ENCODE results near the gene ZNF629. TPM values are rescaled to one million over a fixed set of nuclear protein-coding genes. Genes with fewer than 3 reads are reported as not detected.

Gene ZNF629
- total RNA-seq, 4 donors from 2014 or later: 12.3 to 16.5 (median 14.5) TPM

GRCh38 chr16:30793508-30794069 is 6.6 kb upstream of the ZNF629 start:
- no peaks in the 10 kb centered on the region for H3K4me1 ChIP-seq
- no peak overlapping the region for H3K27ac ChIP-seq
- no peak for ATAC-seq
- H3K36me3 ChIP-seq: no peaks in the 10 kb centered on the region
- no peaks in the 10 kb centered on the region for H3K9me3 ChIP-seq
- TF ChIP-seq POLR2A (IDR thresholded peaks at IDR 0.05) (no peak), EP300 (IDR thresholded peaks at IDR 0.05) (no peak), POLR2AphosphoS5 (IDR thresholded peaks at IDR 0.05) (no peak), CTCF (IDR thresholded peaks at IDR 0.05) (no peak)
- H3K4me3 ChIP-seq: no peak overlapping the region
- H3K27me3 ChIP-seq: no peaks in the 10 kb centered on the region
- WGBS, 2 donors (ENCODE audit: low coverage in 1 of 2): 70% methylated on average over 2 of the region's 7 CpGs; no CpG with 5 or more reads in 1 of the 2 donors

- no peak for ATAC-seq
- H3K9me3 ChIP-seq: no peaks in the 10 kb centered on the region
- peak overlapping the region; percentile 81 to 95 (median 93) for H3K27ac ChIP-seq
- H3K4me3 ChIP-seq: peak overlapping the region; percentile 84 to 92
- peaks cover 0 to 24% of the 10 kb centered on the region in 2 donors for H3K36me3 ChIP-seq
- TF ChIP-seq POLR2AphosphoS5 (IDR thresholded peaks at IDR 0.05): no peak
- no peak for TF ChIP-seq EP300 (IDR thresholded peaks at IDR 0.05)
- H3K4me1 ChIP-seq: peaks cover 0 to 34% (median 10%) of the 10 kb centered on the region in 3 donors
- WGBS, 2 donors (ENCODE audit: low coverage in 1 of 2): 33 to 49% methylated on average over 7 to 10 of the region's 11 CpGs
- no peaks in the 10 kb centered on the region for H3K27me3 ChIP-seq
These were observed 791 bp upstream of the ZNF629 start for GRCh38 chr16:30787613-30788378.

GRCh38 chr16:30786115-30786935 is 680 bp downstream of the ZNF629 start:
- peaks cover 0 to 38% of the 10 kb centered on the region in 2 donors for H3K36me3 ChIP-seq
- peaks cover 0 to 34% (median 10%) of the 10 kb centered on the region in 3 donors for H3K4me1 ChIP-seq
- no peaks in the 10 kb centered on the region for H3K27me3 ChIP-seq
- peak; percentile 60 for ATAC-seq
- peak overlapping the region; percentile 84 to 92 for H3K4me3 ChIP-seq
- WGBS, 2 donors (ENCODE audit: low coverage in 1 of 2): 4 to 11% methylated on average over 3 to 21 of the region's 57 CpGs
- H3K9me3 ChIP-seq: no peaks in the 10 kb centered on the region
- H3K27ac ChIP-seq: peak overlapping the region; percentile 81 to 95 (median 93)
- TF ChIP-seq EP300 (IDR thresholded peaks at IDR 0.05): no peak
- no peak for TF ChIP-seq CTCF (IDR thresholded peaks at IDR 0.05)
- TF ChIP-seq POLR2AphosphoS5 (IDR thresholded peaks at IDR 0.05): no peak
- TF ChIP-seq POLR2A (IDR thresholded peaks at IDR 0.05): no peak

DNA sequence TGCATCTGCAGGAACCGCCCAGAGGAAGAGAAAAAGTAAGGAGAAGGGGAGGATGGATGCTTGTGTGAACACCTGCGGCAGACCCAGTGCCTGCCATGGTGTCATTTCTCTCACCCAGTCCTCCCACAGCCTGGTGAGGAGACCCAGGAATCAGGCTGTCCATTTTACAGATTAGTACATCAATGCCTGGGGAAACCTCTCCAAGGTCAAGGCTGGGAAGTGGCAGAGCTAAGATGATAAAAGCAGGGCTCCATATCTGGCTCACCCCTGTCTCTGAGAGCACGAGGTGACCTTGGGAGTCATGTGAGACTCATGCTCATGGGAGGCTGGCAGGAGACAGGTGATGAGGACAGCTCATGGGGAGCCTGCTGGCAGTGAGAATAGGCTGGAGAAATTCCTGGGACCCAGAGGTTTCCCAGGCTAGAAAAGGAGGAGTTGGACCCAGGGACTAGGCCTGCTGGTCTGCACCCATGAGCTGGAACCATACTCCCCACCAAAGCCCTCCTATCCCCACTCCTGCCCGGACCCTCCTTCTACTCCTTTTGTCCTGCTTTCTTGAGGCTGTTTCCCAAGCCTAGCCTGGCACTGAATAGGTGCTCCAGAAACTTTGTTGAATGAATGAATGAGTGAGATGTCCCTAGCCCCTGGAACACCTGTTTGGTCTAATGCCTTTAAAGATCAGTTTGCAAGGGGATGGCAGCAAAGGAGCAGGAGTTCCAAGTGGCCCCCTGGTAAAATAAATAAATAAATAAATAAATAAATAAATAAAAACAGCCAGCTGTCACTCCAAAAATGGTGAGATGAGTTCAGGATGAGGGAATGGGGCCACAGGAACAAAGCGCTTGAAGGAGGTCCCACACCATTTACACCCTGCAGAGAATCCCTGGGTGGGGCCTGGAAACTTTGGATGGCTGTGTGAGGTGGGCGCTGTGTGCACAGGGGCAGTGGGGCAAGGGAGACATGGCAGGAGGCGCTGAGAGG is 1.6 kb downstream of the ZNF629 start:
- Histone ChIP-seq H3K4me1 (peaks cover 0 to 34% (median 10%) of the 10 kb centered on the region in 3 donors), H3K27me3 (no peaks in the 10 kb centered on the region), H3K27ac (peak overlapping the region in 3 of 4 donors; percentile 81 to 95 (median 94)), H3K36me3 (peaks cover 0 to 44% of the 10 kb centered on the region in 2 donors), H3K4me3 (peak overlapping the region in 1 of 2 donors; percentile 84), H3K9me3 (no peaks in the 10 kb centered on the region)
- 68% methylated on average over 6 of the region's 7 CpGs for WGBS, 2 donors (ENCODE audit: low coverage in 1 of 2)
- no peak for ATAC-seq
- TF ChIP-seq EP300 (IDR thresholded peaks at IDR 0.05) (no peak), POLR2A (IDR thresholded peaks at IDR 0.05) (no peak), CTCF (IDR thresholded peaks at IDR 0.05) (no peak), POLR2AphosphoS5 (IDR thresholded peaks at IDR 0.05) (no peak)

All from gastroesophageal sphincter (tissue), 4 donors.